Urothelium cell line (cell line): Measurements from ENCODE around the gene GATB.

Source experiments
- DNase-seq: peaks from one replicate; pipeline ENCODE4 v3.0.0; 2011; ENCODE audit warnings: low spot score, mixed read lengths
- FAIRE-seq: peaks from 2 replicates; lab custom pipeline; 2011; peaks lifted over from hg19 to GRCh38; lab: Jason Lieb, UNC

The GATB gene

DNA sequence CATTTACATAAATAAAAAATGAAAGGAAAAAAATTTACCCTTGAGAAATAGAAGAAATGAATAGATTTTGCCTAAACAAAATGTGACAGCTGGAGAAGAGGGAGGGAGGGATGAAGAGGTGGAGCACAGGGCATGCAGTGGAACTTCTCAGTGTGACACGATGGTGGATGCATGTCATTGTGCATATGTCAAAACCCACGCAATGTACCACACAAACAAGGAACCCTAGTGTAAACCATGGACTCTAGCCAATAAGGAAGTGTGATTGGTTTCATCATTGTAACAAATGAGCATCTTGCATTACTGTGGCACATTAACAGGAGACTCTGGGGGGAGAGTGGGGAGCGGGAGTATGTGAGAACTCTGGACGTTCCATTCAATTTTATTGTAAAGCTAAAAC, 58.6 kb downstream of the GATB start:
- FAIRE-seq (no peak), DNase-seq (no peak)

DNA sequence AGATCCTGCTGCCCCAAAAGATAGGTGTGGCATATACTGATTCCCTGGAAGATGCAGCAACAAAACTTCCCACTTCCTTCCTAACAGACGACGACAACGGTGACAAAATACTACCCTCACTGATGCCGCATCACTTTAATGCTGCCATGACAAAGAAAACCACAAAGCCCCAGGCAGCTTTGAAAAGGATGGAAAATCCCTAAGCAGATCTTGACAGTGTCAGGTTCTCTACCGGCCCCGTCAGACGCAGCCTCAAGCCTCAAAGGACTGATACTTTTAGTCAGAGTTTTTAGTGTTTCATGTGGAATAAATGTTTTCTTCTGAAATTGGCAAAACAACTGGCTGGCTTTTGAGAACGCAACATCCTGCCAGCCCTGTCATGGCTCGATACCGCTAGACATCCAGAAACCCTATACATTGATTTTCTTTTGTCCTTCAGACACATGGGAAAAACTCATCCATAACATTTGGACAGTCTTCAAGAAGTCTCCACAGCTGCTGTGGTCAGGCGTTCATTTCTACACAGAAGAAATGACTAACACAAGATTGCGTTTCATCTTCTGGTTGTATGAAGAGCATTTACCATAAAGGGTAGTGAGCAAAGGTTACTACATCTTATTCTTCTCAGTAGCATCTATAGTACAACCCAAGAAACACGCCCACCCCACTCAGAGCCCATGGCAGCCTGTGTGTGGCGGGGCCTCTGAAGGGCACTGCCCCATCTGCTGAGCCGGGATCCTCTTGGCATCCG, 60.1 kb downstream of the GATB start:
- FAIRE-seq: no peak
- no peak for DNase-seq

DNA sequence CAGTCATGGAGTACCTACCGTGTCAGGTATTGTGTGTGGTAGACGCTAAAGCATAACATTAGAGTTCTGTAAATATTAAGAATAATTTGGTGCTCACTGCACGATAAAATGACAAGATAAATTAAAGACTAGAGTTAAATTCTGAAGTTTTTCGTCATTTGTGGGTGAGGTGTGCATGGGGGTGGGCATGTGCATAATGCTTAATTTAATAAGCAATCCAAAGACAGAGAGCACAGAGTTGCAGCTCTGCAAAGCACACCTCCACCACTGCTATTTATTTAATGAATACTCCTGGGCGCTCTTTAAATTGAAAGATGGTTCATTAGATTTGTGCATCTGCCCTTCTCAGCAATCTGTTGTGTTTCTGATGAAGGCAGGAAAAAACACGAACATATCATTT, 62.6 kb downstream of the GATB start:
- DNase-seq: no peak
- FAIRE-seq: no peak

DNA sequence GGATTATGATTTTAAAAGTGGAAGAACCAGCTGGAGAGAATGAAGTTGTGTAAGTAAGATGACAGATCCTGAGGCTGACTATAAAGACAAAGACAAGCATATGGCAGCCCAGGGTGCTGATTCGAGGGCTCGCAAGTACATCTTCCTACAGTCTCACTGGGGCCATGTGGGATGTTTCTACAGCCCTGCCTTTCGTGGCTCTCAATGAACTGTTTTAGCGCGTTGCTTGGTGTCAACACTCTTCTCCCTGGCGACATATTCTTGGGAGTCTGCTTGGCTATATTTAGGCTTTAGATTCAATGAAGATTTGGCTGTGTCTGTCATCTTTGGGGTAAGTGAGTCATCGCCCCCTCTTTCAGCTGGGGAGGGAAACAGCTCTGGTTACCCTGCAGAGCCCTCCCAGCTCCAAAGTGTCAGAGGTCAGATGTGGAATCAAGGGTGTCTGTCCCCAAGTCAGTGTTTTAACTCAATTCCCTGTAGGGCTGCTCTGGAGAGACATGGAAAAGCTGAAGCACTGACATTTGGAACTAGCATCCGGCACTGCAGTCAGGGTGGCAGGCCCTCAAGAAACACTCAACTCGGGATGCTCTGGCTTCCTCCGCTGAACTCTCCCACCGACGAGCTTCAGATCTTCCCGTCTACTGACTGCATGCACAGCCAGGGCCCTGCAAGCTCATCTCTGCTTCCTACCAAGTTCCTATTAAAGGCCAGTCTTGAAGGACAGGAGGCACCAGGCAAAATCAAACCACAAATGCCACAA, 65.7 kb downstream of the GATB start:
- DNase-seq: no peak
- FAIRE-seq: no peak

DNA sequence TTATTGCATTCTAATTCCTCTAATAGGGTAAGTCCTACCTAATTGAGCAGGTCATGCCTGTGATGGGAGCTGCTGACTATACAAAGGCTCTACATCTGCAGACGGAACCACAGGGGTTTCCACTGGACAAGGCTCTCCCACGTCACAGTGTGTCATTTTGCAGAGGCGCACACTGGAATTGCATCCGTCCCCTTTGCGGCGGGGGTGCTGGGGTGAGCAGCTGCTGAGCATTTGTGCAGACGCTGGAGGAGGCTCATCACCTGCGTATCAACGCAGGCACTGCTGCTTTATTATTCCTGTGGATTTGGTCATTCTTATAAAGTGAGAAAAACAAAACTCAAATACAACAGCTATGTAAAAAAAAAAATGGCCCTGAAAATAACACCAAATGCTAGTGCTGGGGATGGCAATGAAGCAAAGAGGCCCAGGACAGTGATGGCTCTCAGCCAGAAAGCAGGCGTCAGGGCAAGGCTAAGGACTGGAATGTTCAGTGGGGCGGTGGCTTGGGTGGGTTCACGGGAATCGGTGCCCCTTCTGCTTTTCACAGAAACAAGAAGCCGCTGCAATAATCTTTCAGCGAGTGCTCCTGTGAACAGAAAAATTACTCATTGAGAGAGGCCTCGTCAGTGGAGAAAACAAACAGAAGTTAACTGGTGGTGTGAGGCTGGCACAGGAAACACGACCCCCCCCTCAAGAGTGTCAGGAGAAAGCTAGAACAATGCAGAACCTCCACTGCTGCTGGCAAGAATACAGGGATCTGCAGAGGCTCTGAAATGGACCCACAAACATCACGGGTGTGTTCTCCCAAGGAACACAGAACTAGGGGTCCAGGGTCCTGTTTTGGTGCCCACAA, 67.8 kb downstream of the GATB start:
- DNase-seq: no peak
- no peak for FAIRE-seq

DNA sequence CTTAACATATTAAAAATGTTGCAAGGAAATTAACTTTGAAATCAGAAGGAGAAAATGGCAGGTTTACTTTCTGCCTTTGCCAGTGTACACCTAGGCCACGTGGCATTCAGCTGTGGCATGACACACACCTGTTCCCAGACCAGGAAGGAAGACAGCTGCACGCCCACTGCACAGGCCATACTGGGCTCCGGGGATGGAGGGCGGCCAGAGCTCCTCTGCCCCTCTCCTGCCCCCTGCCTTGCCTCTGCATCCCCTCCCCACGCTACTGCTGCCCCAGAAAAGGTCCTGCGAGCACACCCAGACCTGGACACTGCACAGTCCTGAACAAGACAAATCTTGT, 68.4 kb downstream of the GATB start:
- DNase-seq: no peak
- no peak for FAIRE-seq

DNA sequence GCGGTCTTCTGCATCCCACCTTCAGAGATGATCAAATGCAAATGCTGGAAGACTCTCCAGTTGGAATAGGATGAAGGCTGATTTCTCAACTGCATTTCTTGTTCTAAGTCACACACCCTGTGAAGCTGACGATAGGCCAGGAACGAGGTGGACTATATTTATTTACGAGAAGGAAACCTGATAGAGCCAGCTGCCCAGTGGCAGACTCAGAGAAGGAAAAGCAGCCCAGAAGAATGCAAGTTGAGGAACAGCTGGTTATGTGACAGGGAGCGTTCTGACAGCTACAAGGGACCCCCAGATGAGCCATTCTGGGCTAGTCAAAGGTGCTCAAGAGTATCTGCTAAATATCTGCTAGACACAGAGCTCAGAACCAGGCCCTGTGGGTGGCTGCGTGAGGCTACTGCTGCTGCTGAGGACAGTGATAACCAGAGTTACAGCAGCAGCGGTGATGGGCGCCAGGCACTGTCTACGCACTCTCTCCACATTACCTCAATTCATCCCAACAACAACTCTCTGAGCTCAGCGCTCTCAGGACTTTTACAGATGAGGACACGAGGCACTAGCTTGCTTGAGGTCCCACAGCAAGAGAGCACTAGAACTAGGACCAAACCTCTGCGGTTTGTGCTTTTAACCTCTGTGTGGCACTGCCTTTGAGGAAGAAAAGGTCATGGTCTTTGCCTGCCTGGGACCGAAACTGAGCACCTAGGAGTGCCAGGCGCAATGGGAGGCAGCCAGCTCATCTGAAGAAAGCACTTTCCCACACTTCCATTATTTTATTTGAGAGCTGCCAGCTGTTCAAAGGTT, 69.0 kb downstream of the GATB start:
- no peak for FAIRE-seq

DNA sequence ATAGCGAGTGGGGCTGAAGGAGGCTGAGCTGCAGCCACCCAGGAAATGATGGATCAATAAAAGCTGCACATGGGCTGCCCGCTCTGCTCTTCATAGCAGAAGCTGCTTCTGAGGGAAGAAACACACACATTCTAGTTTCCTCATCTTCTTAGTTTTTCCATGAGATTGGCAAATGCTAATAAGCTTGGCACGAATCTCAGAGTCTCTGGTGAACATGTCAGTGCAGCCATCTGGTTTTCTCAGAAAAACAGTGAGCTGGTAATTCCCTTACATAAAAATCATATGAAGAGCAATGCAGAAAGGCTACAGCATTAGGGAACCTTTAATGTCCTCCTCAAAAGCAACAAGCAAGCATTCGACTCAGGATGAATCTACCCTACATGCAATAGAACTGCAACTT, 69.9 kb downstream of the GATB start:
- FAIRE-seq (no peak), DNase-seq (no peak)

More for the DNA sequence above, 69.0 kb downstream of the GATB start:
- no peak for DNase-seq

DNA sequence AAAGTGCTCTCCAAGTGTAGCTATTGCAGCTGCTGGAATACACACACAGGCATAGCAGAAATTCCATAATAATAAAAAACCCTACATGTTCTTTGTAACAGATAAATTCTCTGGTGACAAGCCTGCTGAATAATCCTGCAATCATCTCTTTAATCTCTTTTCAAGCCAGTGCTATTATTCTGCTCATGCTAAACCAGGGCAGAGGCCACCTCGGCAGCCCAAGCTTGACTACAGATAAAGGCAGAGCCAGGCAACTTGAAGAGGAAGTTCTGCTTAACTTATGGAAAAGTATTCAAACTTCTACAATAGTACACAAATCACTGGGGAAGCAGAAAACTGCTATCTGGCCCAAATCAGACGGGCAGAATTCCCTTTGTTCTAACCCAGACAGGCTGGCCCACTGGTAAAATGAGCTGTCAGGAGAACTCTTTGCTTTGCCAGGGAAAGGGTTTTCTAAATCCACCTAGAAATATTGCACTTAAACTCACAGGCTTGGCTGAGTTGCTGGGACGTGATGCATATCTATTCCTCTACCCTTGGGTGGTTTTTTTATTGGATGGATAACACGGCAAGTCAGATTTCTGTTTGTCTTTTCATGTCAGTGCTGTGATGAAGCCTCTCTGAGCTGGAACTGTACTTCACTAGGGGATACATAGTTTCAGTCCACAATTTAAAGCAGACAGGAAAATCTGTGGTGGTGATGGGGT, 70.5 kb downstream of the GATB start:
- DNase-seq (no peak), FAIRE-seq (no peak)

DNA sequence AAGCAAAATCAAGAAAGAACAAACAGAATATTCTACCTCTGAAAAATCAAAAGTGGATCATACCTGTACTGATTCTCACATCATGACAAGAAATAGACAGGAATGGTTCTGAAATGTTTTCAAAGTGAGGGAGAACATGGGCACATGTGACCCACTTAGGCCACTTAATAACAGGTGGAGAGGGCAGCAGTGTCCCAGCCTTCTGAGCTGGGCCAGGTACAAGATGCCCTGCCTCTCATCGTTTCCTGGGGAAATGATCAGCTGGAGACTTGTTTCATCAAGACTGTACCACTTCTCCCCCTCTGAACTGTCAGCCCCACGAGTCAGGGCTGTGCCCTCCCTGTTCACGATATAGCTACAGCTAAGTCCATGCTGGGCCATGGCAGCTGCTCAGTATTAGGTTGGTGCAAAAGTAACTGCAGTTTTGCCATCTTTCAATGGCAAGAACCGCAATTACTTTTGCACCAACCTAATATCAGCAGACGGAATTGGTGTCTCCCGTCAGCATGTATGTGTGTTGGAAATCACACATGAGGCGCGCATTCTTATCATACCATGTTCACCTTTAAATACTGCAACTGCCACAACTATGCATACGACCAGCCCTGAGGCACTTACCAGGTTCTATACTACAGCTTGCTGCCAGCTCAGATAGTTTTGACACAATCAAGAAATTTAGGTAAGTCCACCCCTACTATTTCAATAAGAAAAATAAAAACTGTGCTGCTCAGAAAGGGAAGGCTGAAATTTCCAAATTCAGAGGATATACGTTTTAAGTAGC, 71.4 kb downstream of the GATB start:
- no peak for FAIRE-seq
- DNase-seq: no peak

DNA sequence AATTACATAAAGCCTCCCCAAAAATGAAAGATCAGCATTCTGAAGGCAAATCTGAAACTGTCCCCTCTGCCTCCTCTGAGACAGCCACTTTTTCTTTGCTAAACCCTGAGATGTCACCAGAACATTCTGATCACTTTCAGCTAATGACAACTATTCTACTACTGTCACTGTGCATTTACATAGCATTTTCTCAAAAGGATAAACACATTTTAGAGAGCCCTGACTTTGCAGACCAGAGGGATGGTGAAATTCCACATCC, 72.1 kb downstream of the GATB start:
- FAIRE-seq: no peak
- no peak for DNase-seq

DNA sequence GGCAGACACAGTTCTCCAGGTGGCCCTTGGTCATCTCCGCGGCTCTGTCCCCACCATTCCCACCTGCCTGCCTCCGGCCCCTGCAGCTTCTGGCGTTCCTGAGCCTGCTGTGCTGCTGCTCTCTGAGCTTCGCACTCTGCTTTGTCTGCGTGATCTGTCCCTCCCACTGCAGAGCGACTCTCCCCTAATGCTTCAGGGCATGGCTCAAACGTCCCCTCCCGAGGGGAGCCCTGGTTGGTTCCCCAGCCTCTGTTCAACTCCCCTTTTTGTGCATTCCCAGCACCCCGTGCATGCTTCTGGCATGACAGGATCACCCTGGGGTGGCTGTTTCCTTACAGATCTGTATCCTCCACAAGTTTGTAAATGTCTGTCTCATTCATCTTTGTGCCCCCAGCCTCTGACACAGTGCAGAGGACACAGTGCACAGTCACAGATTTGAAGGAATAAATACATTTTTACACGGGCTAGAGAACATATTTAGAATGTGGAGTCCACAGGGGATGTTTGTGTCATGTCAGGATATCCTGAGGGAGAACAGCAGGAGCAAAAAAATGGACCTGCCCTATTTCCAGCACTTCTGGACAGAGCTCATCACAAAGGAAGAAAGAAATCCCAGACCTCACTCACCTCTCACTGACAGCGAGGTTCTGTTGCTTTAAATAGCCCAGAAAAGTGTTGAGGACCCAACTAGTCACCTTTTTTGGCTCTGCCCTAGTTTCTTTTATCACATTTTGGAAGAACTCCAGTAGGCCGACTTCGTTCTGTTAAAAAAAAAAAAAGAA, 72.6 kb downstream of the GATB start:
- FAIRE-seq: no peak
- no peak for DNase-seq

DNA sequence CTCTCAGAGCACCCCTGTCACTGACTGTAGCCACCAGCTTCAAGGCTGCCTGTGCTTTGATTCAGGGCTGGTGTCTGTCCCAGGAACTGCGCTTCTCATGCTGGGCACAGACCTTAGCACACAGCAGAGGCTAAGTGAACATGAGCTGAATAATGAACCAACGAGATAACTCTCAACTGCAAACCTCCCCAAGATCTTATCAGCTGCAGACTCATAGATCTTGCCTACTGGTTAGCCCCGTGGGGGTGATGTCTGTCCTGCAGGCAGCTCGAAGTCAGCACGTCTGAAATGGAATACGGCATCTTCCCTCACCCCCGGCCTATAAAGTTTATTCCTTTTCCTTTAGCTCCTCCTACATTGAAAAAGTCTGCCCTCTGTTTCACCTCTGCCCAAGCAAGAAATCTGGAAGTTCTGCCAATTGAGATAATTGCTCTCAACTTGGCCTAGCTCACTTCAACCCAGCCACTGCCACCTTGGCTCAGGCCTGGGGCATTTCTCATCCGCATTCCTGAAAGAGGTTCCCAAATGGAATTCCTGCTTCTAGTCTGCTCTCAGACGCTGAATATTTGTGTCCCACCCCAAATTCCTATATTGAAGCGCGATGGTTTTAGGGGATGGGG, 73.7 kb downstream of the GATB start:
- no peak for DNase-seq
- FAIRE-seq: no peak

DNA sequence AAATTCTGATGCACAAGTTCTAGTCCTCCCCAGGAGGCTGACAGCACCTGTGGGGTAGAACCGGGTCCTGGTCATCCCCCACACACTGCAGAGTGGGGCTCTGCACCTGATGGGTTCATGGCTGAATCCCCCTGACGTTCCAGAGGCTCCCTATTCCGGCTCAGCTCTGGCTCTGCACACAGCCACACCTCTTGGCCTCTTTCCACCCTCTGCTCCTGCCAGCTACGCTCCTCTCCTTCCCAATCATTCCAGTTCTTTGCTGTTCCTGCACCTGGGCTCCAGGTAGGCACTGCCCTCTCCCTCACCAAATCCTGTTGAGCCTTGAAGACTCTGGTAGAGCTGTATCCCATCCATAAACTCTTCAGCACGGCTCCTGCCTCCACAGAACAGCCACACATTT, 75.5 kb downstream of the GATB start:
- DNase-seq (no peak), FAIRE-seq (no peak)

DNA sequence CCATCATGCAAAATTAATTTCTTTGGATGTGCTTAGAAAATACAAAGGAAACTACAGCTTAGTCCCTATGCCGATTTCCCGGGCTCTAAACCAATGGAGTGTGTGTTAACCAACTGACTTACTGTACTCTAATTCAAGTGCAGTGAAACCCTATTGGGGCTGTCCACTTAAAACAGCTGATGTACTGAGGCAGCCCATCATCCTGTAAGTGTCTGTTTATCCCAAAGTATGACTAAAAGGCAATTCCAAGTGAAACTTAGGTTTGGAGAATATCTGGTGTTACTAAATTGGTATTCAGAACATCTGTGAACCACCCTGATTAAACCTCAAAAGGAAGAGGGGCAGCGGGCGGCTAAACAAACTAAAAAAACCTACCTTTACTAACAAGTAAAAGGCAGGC, 79.7 kb downstream of the GATB start:
- FAIRE-seq (no peak), DNase-seq (no peak)

DNA sequence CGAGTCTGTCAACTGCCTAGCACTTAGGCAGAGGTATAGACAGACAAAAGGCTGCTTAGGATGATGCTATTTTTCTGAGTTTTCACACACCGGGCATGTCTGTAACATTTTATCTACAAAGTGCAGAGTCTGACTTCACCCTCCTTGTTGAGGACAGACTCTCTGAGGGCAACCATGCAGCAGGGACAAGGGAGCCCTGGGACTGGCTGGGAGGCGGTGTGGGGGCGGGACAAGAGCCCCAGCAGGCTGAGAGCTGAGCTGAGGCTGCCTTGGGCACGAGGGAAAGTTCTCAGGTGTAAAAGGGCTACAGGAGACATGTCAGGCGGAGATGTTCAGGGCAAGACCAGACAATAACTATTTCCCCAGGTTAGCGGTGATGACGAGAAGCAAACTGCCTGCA, 81.6 kb downstream of the GATB start:
- FAIRE-seq (no peak), DNase-seq (no peak)

DNA sequence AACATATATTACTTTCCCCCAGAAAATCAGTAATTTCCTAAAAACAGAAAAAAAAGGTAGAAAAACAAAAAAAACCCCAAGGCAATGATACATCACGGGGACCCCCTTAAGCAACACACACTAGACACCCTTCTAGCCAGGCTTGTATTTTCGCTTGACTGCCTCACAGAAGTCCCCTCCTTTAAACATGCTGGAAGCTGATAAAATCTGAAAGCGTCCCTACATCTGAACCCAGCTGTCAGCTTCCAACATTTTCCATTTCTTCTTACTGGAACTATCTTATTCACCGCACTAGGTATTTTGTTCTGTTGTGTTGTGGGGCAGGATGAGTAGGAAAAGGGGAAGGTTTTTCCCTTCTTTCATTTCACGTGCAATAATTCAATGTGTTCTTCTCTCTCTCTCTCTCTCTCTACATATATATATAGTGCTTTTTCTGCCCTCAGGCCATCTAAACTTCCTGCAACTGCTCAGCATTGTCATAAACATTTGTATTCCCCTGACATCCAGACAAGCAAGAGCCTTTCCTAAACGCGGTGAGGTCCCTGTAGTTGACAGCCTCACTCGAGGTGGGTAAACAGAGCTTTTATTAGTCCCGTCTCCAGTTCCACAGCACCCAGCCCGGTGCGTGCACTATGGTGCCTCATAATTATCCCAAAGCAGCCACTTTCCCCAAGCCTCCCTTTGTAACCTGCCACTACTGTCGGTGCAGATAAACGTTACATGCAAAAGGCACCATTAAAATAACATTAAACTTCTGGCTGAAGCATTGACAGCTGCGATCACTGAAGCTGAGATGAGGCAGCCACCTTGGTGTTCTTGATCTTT, 82.5 kb downstream of the GATB start:
- no peak for DNase-seq
- FAIRE-seq: no peak

DNA sequence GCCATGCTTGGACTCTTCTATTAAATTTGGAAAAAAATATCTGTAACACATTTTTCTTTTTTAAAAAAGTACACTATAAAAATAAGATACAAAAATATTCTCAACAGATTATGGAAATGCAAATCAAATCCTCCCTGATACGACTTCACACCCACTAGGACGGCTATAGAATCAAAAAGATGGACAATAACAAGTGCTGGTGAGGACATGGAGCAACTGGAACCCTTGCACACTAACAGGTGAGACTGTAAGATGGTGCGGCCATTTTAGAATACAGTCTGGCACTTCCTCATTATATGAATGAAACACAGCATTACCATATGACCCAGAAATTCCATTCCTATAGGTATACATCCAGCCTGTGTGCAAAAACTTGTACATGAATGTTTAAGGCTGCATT, 83.6 kb downstream of the GATB start:
- DNase-seq (no peak), FAIRE-seq (no peak)
